KMS-11 (cell line): ENCODE data around the gene SCGB1C2.
"Not testable (repeated sequence)": the region's sequence is repeated elsewhere in the genome, so short reads cannot be mapped to it uniquely, and the experiment has no call there.

Experiments
- H2AFZ ChIP-seq: fragments of 200-600 bp; sonication (generic); 2 replicates; pipeline ENCODE4 v1.6.1; 2016; ENCODE audit warnings: antibody characterized with exemption, mixed run types, low read depth
- H3K27ac ChIP-seq: fragments of 200-600 bp; sonication (generic); 2 replicates; pipeline ENCODE4 v1.6.1; 2016; ENCODE audit warnings: mild to moderate bottlenecking, mixed run types
- H3K27me3 ChIP-seq: fragments of 200-600 bp; sonication (generic); 2 replicates; pipeline ENCODE4 v1.6.1; 2017; ENCODE audit warnings: mild to moderate bottlenecking, low read depth, mixed run types, moderate library complexity; ENCODE audit not compliant: insufficient read depth
- H3K36me3 ChIP-seq: fragments of 200-600 bp; sonication (generic); 2 replicates; pipeline ENCODE4 v1.6.1; 2017; ENCODE audit warnings: mild to moderate bottlenecking, mixed run types; ENCODE audit not compliant: insufficient read depth
- H3K4me1 ChIP-seq: fragments of 200-600 bp; sonication (generic); 2 replicates; pipeline ENCODE4 v1.6.1; 2016; ENCODE audit warnings: mild to moderate bottlenecking, low read depth, mixed run types; ENCODE audit not compliant: poor library complexity, severe bottlenecking
- H3K4me2 ChIP-seq: fragments of 200-600 bp; sonication (generic); 2 replicates; pipeline ENCODE4 v1.7.0; 2016; ENCODE audit warnings: mild to moderate bottlenecking, mixed run types
- H3K4me3 ChIP-seq: fragments of 200-600 bp; sonication (generic); IDR thresholded peaks from 2 replicates; pipeline ENCODE4 v1.6.1; 2017; ENCODE audit warnings: low read depth, low read length, mixed read lengths; ENCODE audit not compliant: insufficient read depth
- H3K79me2 ChIP-seq: fragments of 200-600 bp; sonication (generic); 2 replicates; pipeline ENCODE4 v1.6.1; 2016; ENCODE audit warnings: low read depth, mixed run types; ENCODE audit not compliant: insufficient read depth
- H3K9ac ChIP-seq: fragments of 200-600 bp; sonication (generic); 2 replicates; pipeline ENCODE4 v1.6.1; 2016; ENCODE audit warnings: mild to moderate bottlenecking, mixed run types
- H4K20me1 ChIP-seq: fragments of 200-600 bp; sonication (generic); 2 replicates; pipeline ENCODE4 v1.6.1; 2016; ENCODE audit warnings: mild to moderate bottlenecking, mixed run types; ENCODE audit not compliant: insufficient read depth
- CTCF ChIP-seq: fragments of 200-600 bp; sonication (generic); conservative IDR thresholded peaks from 2 replicates; pipeline ENCODE4 v1.6.1; 2017; ENCODE audit warnings: low read depth, mild to moderate bottlenecking, antibody characterized with exemption, low read length, moderate library complexity, mixed read lengths

The SCGB1C2 gene

GRCh38 chr17:137166-137807, at the start of gene SCGB1C2:
Gene SCGB1C2, plus strand, starts transcription at chr17:137569. Its CDS starts 22 bp downstream, at chr17:137591.
- not testable (repeated sequence) for H3K4me1 ChIP-seq, H3K79me2 ChIP-seq, H3K4me2 ChIP-seq, H2AFZ ChIP-seq, H3K36me3 ChIP-seq, H3K9ac ChIP-seq, H3K4me3 ChIP-seq, H3K27ac ChIP-seq, H3K27me3 ChIP-seq, H4K20me1 ChIP-seq

GRCh38 chr17:113111-113510, 24.3 kb upstream of the SCGB1C2 start:
- not testable (repeated sequence) for H4K20me1 ChIP-seq, H3K36me3 ChIP-seq, H3K79me2 ChIP-seq, H3K4me2 ChIP-seq, H2AFZ ChIP-seq, H3K4me1 ChIP-seq, H3K9ac ChIP-seq, H3K27me3 ChIP-seq, H3K4me3 ChIP-seq, H3K27ac ChIP-seq

- not testable (repeated sequence) for H4K20me1 ChIP-seq, H2AFZ ChIP-seq, H3K4me2 ChIP-seq, H3K36me3 ChIP-seq, H3K27me3 ChIP-seq, H3K79me2 ChIP-seq, H3K4me1 ChIP-seq, H3K27ac ChIP-seq, H3K4me3 ChIP-seq, H3K9ac ChIP-seq
- TF ChIP-seq CTCF = peak; percentile 49
These were observed 18.9 kb upstream of the SCGB1C2 start for GRCh38 chr17:118339-118917.

GRCh38 chr17:133932-134331, 3.4 kb upstream of the SCGB1C2 start:
- not testable (repeated sequence) for H3K27ac ChIP-seq, H4K20me1 ChIP-seq, H3K4me2 ChIP-seq, H3K36me3 ChIP-seq, H3K27me3 ChIP-seq, H3K9ac ChIP-seq, H3K4me3 ChIP-seq, H3K4me1 ChIP-seq, H3K79me2 ChIP-seq, H2AFZ ChIP-seq

- not testable (repeated sequence) for H3K27me3 ChIP-seq, H3K4me2 ChIP-seq, H3K4me1 ChIP-seq, H3K27ac ChIP-seq, H2AFZ ChIP-seq, H3K9ac ChIP-seq, H3K79me2 ChIP-seq, H3K36me3 ChIP-seq, H4K20me1 ChIP-seq, H3K4me3 ChIP-seq
- peak; percentile 67 for TF ChIP-seq CTCF
These were observed 3.0 kb upstream of the SCGB1C2 start for GRCh38 chr17:134332-134785.

GRCh38 chr17:135022-135421, 2.3 kb upstream of the SCGB1C2 start:
- H3K27ac ChIP-seq, H3K27me3 ChIP-seq, H3K4me2 ChIP-seq, H3K79me2 ChIP-seq, H3K9ac ChIP-seq, H3K4me1 ChIP-seq, H2AFZ ChIP-seq, H4K20me1 ChIP-seq, H3K36me3 ChIP-seq, H3K4me3 ChIP-seq: not testable (repeated sequence)

GRCh38 chr17:135895-136294, 1.5 kb upstream of the SCGB1C2 start:
- not testable (repeated sequence) for H3K4me3 ChIP-seq, H3K36me3 ChIP-seq, H3K79me2 ChIP-seq, H4K20me1 ChIP-seq, H3K9ac ChIP-seq, H3K27ac ChIP-seq, H3K4me1 ChIP-seq, H3K4me2 ChIP-seq, H2AFZ ChIP-seq, H3K27me3 ChIP-seq
